Astrocyte of the cerebellum (primary cell): Measurements from ENCODE around the gene ACOX3.

Source experiments
- DNase-seq: peaks from one replicate; pipeline ENCODE4 v3.0.0-alpha.2; 2011; ENCODE audit warnings: low read depth
- H3K4me3 ChIP-seq: 2 replicates; pipeline ENCODE4 v1.5.1; 2011; ENCODE audit warnings: mild to moderate bottlenecking, low read depth, low read length, moderate library complexity
- CTCF ChIP-seq: IDR thresholded peaks from 2 replicates; pipeline ENCODE4 v1.5.1; 2012; ENCODE audit warnings: low read length, low read depth, moderate library complexity, mild to moderate bottlenecking; ENCODE audit errors: missing control alignments
- in situ Hi-C: cut with HindIII; loops from 2 replicates; pipeline ENCODE4 v1.10.0; 2017; ENCODE audit warnings: low sequenced_read_pairs

The ACOX3 gene

GRCh38 chr4:8326206-8326605, 114.3 kb downstream of the ACOX3 start:
- in situ Hi-C loops, result no loop called here
- no peak for TF ChIP-seq CTCF
- no peak overlapping the region for H3K4me3 ChIP-seq
- DNase-seq, result no peak

GRCh38 chr4:8325291-8325973, 115.1 kb downstream of the ACOX3 start:
- H3K4me3 ChIP-seq, result no peak overlapping the region
- DNase-seq, result no peak
- no peak for TF ChIP-seq CTCF
- in situ Hi-C loops, result no loop called here

- no peak overlapping the region for H3K4me3 ChIP-seq
These were observed 115.8 kb downstream of the ACOX3 start for GRCh38 chr4:8324640-8325239.

GRCh38 chr4:8323947-8324555, 116.5 kb downstream of the ACOX3 start:
- in situ Hi-C loops, result no loop called here
- H3K4me3 ChIP-seq, result no peak overlapping the region
- no peak for DNase-seq
- TF ChIP-seq CTCF, result no peak

More at GRCh38 chr4:8324640-8325239, 115.8 kb downstream of the ACOX3 start:
- no peak for DNase-seq
- in situ Hi-C loops, result no loop called here
- no peak for TF ChIP-seq CTCF

- DNase-seq, result no peak
- in situ Hi-C loops, result no loop called here
- no peak for TF ChIP-seq CTCF
- no peak overlapping the region for H3K4me3 ChIP-seq
These were observed 117.5 kb downstream of the ACOX3 start for GRCh38 chr4:8322794-8323704.

- in situ Hi-C loops, result no loop called here
- DNase-seq, result no peak
- H3K4me3 ChIP-seq, result no peak overlapping the region
- TF ChIP-seq CTCF, result no peak
These were observed 118.8 kb downstream of the ACOX3 start for GRCh38 chr4:8321771-8322170.
